ENCODE data around the gene CASKIN2. TPM values are rescaled to one million over a fixed set of nuclear protein-coding genes. Genes with fewer than 3 reads are reported as not detected.

The CASKIN2 gene
- total RNA-seq, 1 experiment from 2014 or later, result 25.4 TPM

GRCh38 chr17:75494326-75494877 lies 20.9 kb downstream of the CASKIN2 start:
- no peaks in the 10 kb centered on the region for H3K79me2 ChIP-seq (ENCODE audit: low read depth)
- no peaks in the 10 kb centered on the region for H3K4me1 ChIP-seq (replicated peaks; ENCODE audit: insufficient read depth)
- no TSS peak for BruUV-seq (replicated peaks)
- no peaks in the 10 kb centered on the region for H4K20me1 ChIP-seq (ENCODE audit: insufficient read depth)
- H3F3A ChIP-seq (ENCODE audit: insufficient read depth, low read depth), result no peaks in the 10 kb centered on the region
- CTCF ChIA-PET, result interaction anchor here (0.7 kb wide), 1 partner anchor 18 kb away, joined by 3 read pairs; no protein-coding TSS in a partner anchor
- DNase-seq, result no peak
- TF ChIP-seq CTCF (conservative IDR thresholded peaks at IDR 0.05) (no peak), EZH2 (IDR thresholded peaks at IDR 0.05; ENCODE audit: low read depth) (no peak)
- H3K27me3 ChIP-seq (ENCODE audit: insufficient read depth, low read depth), result no peaks in the 10 kb centered on the region
- no peak overlapping the region for H3K27ac ChIP-seq
- H3K4me2 ChIP-seq, result no peak overlapping the region
- H2AFZ ChIP-seq, result no peak overlapping the region
- intact Hi-C loops (cut with micrococcal nuclease; ENCODE audit: unreplicated experiment), result no loop called here
- no peaks in the 10 kb centered on the region for H3K9me2 ChIP-seq (ENCODE audit: insufficient read depth)
- no peak overlapping the region for H3K4me3 ChIP-seq
- no peaks in the 10 kb centered on the region for H3K9me3 ChIP-seq (ENCODE audit: insufficient read depth, low read depth)
- POLR2A ChIA-PET (ENCODE audit: unreplicated experiment), result interaction anchor here (0.6 kb wide), 1 partner anchor 147 kb away, joined by 4 read pairs; no protein-coding TSS in a partner anchor
- H3K36me3 ChIP-seq (ENCODE audit: low read depth), result no peaks in the 10 kb centered on the region

- no peaks in the 10 kb centered on the region for H4K20me1 ChIP-seq (ENCODE audit: insufficient read depth)
- H3F3A ChIP-seq (ENCODE audit: insufficient read depth, low read depth), result no peaks in the 10 kb centered on the region
- intact Hi-C loops (cut with micrococcal nuclease; ENCODE audit: unreplicated experiment), result no loop called here
- H3K9me3 ChIP-seq (ENCODE audit: insufficient read depth, low read depth), result no peaks in the 10 kb centered on the region
- no peaks in the 10 kb centered on the region for H3K4me1 ChIP-seq (replicated peaks; ENCODE audit: insufficient read depth)
- no peaks in the 10 kb centered on the region for H3K9me2 ChIP-seq (ENCODE audit: insufficient read depth)
- no peaks in the 10 kb centered on the region for H3K36me3 ChIP-seq (ENCODE audit: low read depth)
- CTCF ChIA-PET, result no interaction called here
- BruUV-seq (replicated peaks), result no TSS peak
- POLR2A ChIA-PET (ENCODE audit: unreplicated experiment), result interaction anchor here (0.6 kb wide), 1 partner anchor 146 kb away, joined by 4 read pairs; no protein-coding TSS in a partner anchor
- no peaks in the 10 kb centered on the region for H3K27me3 ChIP-seq (ENCODE audit: insufficient read depth, low read depth)
- no peak overlapping the region for H3K4me3 ChIP-seq
- no peak overlapping the region for H2AFZ ChIP-seq
- no peak for TF ChIP-seq CTCF (conservative IDR thresholded peaks at IDR 0.05)
- TF ChIP-seq EZH2 (IDR thresholded peaks at IDR 0.05; ENCODE audit: low read depth), result no peak
- no peak overlapping the region for H3K27ac ChIP-seq
- H3K79me2 ChIP-seq (ENCODE audit: low read depth), result no peaks in the 10 kb centered on the region
- no peak for DNase-seq
- H3K4me2 ChIP-seq, result no peak overlapping the region
These were observed 21.7 kb downstream of the CASKIN2 start for GRCh38 chr17:75493476-75494129.

- Histone ChIP-seq H3K4me2 (no peak overlapping the region), H3K27ac (no peak overlapping the region)
- POLR2A ChIA-PET (ENCODE audit: unreplicated experiment), result no interaction called here
These were observed 22.7 kb downstream of the CASKIN2 start for GRCh38 chr17:75492555-75493168.

More at GRCh38 chr17:75492555-75493168, 22.7 kb downstream of the CASKIN2 start:
- no peaks in the 10 kb centered on the region for H3K79me2 ChIP-seq (ENCODE audit: low read depth)
- no peaks in the 10 kb centered on the region for H3K27me3 ChIP-seq (ENCODE audit: insufficient read depth, low read depth)
- no peaks in the 10 kb centered on the region for H3K9me3 ChIP-seq (ENCODE audit: insufficient read depth, low read depth)
- CTCF ChIA-PET, result no interaction called here
- no peaks in the 10 kb centered on the region for H4K20me1 ChIP-seq (ENCODE audit: insufficient read depth)
- H3K4me3 ChIP-seq, result no peak overlapping the region
- H2AFZ ChIP-seq, result no peak overlapping the region
- H3K36me3 ChIP-seq (ENCODE audit: low read depth), result no peaks in the 10 kb centered on the region
- no peaks in the 10 kb centered on the region for H3K4me1 ChIP-seq (replicated peaks; ENCODE audit: insufficient read depth)
- BruUV-seq (replicated peaks), result no TSS peak
- DNase-seq, result no peak
- intact Hi-C loops (cut with micrococcal nuclease; ENCODE audit: unreplicated experiment), result no loop called here
- no peak for TF ChIP-seq CTCF (conservative IDR thresholded peaks at IDR 0.05)
- no peak for TF ChIP-seq EZH2 (IDR thresholded peaks at IDR 0.05; ENCODE audit: low read depth)
- H3F3A ChIP-seq (ENCODE audit: insufficient read depth, low read depth), result no peaks in the 10 kb centered on the region
- no peaks in the 10 kb centered on the region for H3K9me2 ChIP-seq (ENCODE audit: insufficient read depth)
